IMR-90 (cell line): ENCODE results near the gene NDUFV2. TPM values are rescaled to one million over a fixed set of nuclear protein-coding genes. Genes with fewer than 3 reads are reported as not detected.

Experiments used
- ATAC-seq: fragments of 200-7000 bp; cut with Tn5 transposase; 2 replicates; pipeline ENCODE4 v1.9.1; 2020; ENCODE audit warnings: low read depth, mild to moderate bottlenecking, moderate library complexity
- BruUV-seq: library from RNA; stranded (reverse); fragments of 400-500 nt; replicated peaks from 2 replicates; lab custom pipeline; 2021; lab: Mats Ljungman, UMichigan
- CTCF ChIA-PET: fragments of 300-600 bp; formaldehyde crosslinking; extraction: SDS; loops from one replicate; lab custom pipeline; 2021; ENCODE audit warnings: antibody characterized with exemption; lab: Yijun Ruan, JAX
- POLR2A ChIA-PET: fragments of 300-600 bp; sonication (Branson Sonifier 250); formaldehyde crosslinking; loops from one replicate; lab custom pipeline; 2022; ENCODE audit warnings: antibody characterized with exemption; ENCODE audit not compliant: unreplicated experiment; lab: Charles Lee
- DNase-seq: peaks from one replicate; pipeline ENCODE4 v3.0.0; 2013
- H2AFZ ChIP-seq: replicated peaks from 2 replicates; pipeline ENCODE3; 2013; ENCODE audit warnings: low read length, mild to moderate bottlenecking; ENCODE audit not compliant: poor library complexity
- H2AK5ac ChIP-seq: 2 replicates; pipeline ENCODE4 v1.6.1; 2013; ENCODE audit warnings: low read depth, low read length, inconsistent platforms
- H2AK9ac ChIP-seq: replicated peaks from 2 replicates; pipeline ENCODE3; 2013; ENCODE audit warnings: mild to moderate bottlenecking, low read depth, low read length, moderate library complexity; ENCODE audit not compliant: poor library complexity
- H2BK120ac ChIP-seq: 2 replicates; pipeline ENCODE4 v1.6.1; 2013; ENCODE audit warnings: low read depth, low read length, inconsistent platforms
- H2BK15ac ChIP-seq: 3 replicates; pipeline ENCODE4 v1.6.1; 2013; ENCODE audit warnings: low read depth, low read length, inconsistent platforms
- H2BK20ac ChIP-seq: 2 replicates; pipeline ENCODE4 v1.6.1; 2013; ENCODE audit warnings: low read depth, mild to moderate bottlenecking, inconsistent platforms, low read length, moderate library complexity
- H2BK5ac ChIP-seq: 2 replicates; pipeline ENCODE4 v1.6.1; 2013; ENCODE audit warnings: mild to moderate bottlenecking, low read depth, low read length, inconsistent platforms; ENCODE audit not compliant: poor library complexity, severe bottlenecking
- H3K14ac ChIP-seq: replicated peaks from 2 replicates; pipeline ENCODE4 v1.6.1; 2013; ENCODE audit warnings: low read depth, low read length, inconsistent platforms
- H3K18ac ChIP-seq: 2 replicates; pipeline ENCODE4 v1.6.1; 2013; ENCODE audit warnings: low read depth, low read length, control low read depth
- H3K23ac ChIP-seq: 2 replicates; pipeline ENCODE4 v1.6.1; 2013; ENCODE audit warnings: low read depth, low read length, inconsistent platforms
- H3K27ac ChIP-seq: 2 replicates; pipeline ENCODE4 v1.5.1; 2013; ENCODE audit warnings: mild to moderate bottlenecking, control low read depth, low read length; ENCODE audit not compliant: insufficient read depth
- H3K27me3 ChIP-seq: 2 replicates; pipeline ENCODE4 v1.6.1; 2013; ENCODE audit warnings: low read length; ENCODE audit not compliant: control insufficient read depth, insufficient read depth
- H3K36me3 ChIP-seq: 2 replicates; pipeline ENCODE4 v1.6.1; 2013; ENCODE audit warnings: low read length, mixed read lengths; ENCODE audit not compliant: control insufficient read depth, insufficient read depth
- H3K4ac ChIP-seq: 2 replicates; pipeline ENCODE4 v1.6.1; 2013; ENCODE audit warnings: low read depth, low read length, inconsistent platforms
- H3K4me1 ChIP-seq: 2 replicates; pipeline ENCODE4 v1.6.1; 2013; ENCODE audit warnings: low read length, mixed read lengths; ENCODE audit not compliant: control insufficient read depth, insufficient read depth
- H3K4me2 ChIP-seq: 2 replicates; pipeline ENCODE4 v1.6.1; 2013; ENCODE audit warnings: low read depth, mild to moderate bottlenecking, control low read depth, low read length, moderate library complexity
- H3K4me3 ChIP-seq: 2 replicates; pipeline ENCODE4 v1.5.1; 2013; ENCODE audit warnings: low read depth, mild to moderate bottlenecking, control low read depth, low read length, moderate library complexity; ENCODE audit not compliant: insufficient read depth
- H3K56ac ChIP-seq: 2 replicates; pipeline ENCODE4 v1.6.1; 2013; ENCODE audit warnings: low read length, inconsistent platforms; ENCODE audit not compliant: insufficient read depth; ENCODE audit errors: extremely low read depth
- H3K79me1 ChIP-seq, 2 experiments: 2 replicates each; pipeline ENCODE4 v1.6.1; 2013; ENCODE audit warnings: low read length in 2 of 2, inconsistent platforms in 1 of 2, low read depth in 1 of 2
- H3K9ac ChIP-seq: 2 replicates; pipeline ENCODE4 v1.6.1; 2013; ENCODE audit warnings: low read depth, low read length, control low read depth
- H3K9me1 ChIP-seq: 2 replicates; pipeline ENCODE4 v1.6.1; 2013; ENCODE audit warnings: low read length, inconsistent platforms; ENCODE audit not compliant: insufficient read depth
- H3K9me3 ChIP-seq: 2 replicates; pipeline ENCODE4 v1.6.1; 2013; ENCODE audit warnings: low read length; ENCODE audit not compliant: control insufficient read depth, insufficient read depth
- H4K20me1 ChIP-seq: 2 replicates; pipeline ENCODE4 v1.6.1; 2013; ENCODE audit warnings: low read length, inconsistent platforms; ENCODE audit not compliant: insufficient read depth
- H4K5ac ChIP-seq: 2 replicates; pipeline ENCODE4 v1.6.1; 2013; ENCODE audit warnings: mild to moderate bottlenecking, low read depth, low read length, control low read depth
- H4K8ac ChIP-seq, 2 experiments: 2 replicates each; pipeline ENCODE4 v1.6.1; 2013; ENCODE audit warnings: low read depth in 2 of 2, low read length in 2 of 2, control low read depth in 1 of 2, inconsistent platforms in 1 of 2
- H4K91ac ChIP-seq: 2 replicates; pipeline ENCODE4 v1.6.1; 2013; ENCODE audit warnings: low read depth, low read length, inconsistent platforms; ENCODE audit not compliant: insufficient read depth
- BHLHE40 ChIP-seq: fragments of 150-350 bp; IDR thresholded peaks from 2 replicates; pipeline ENCODE4 v1.6.1; 2016; ENCODE audit warnings: mild to moderate bottlenecking, low read depth, low read length
- CTCF ChIP-seq: conservative IDR thresholded peaks from 2 replicates; pipeline ENCODE4 v1.5.1; 2012; ENCODE audit warnings: mild to moderate bottlenecking, low read depth, low read length, improper control_type of control experiment
- FOS ChIP-seq: fragments of 150-350 bp; IDR thresholded peaks from 2 replicates; pipeline ENCODE4 v1.6.1; 2016; ENCODE audit warnings: low read depth, low read length
- MAFK ChIP-seq: IDR thresholded peaks from 2 replicates; pipeline ENCODE4 v1.6.1; 2012; ENCODE audit warnings: low read depth, low read length, improper control_type of control experiment
- MAZ ChIP-seq: IDR thresholded peaks from 2 replicates; pipeline ENCODE4 v1.6.1; 2012; ENCODE audit warnings: low read depth, mild to moderate bottlenecking, low read length, improper control_type of control experiment, moderate library complexity, borderline replicate concordance
- NFE2L2 ChIP-seq: fragments of 150-350 bp; IDR thresholded peaks from 2 replicates; pipeline ENCODE4 v1.6.1; 2016; ENCODE audit warnings: low read depth, mild to moderate bottlenecking, low read length
- POLR2A ChIP-seq: IDR thresholded peaks from 2 replicates; pipeline ENCODE4 v1.6.1; 2012; ENCODE audit warnings: mild to moderate bottlenecking, low read depth, low read length
- RAD21 ChIP-seq: IDR thresholded peaks from 2 replicates; pipeline ENCODE4 v1.6.1; 2012; ENCODE audit warnings: low read length, improper control_type of control experiment
- RFX5 ChIP-seq: IDR thresholded peaks from 2 replicates; pipeline ENCODE4 v1.8.0; 2012; ENCODE audit warnings: low read depth, mild to moderate bottlenecking, low read length, moderate library complexity
- SMC3 ChIP-seq: fragments of 150-350 bp; IDR thresholded peaks from 2 replicates; pipeline ENCODE4 v1.6.1; 2016; ENCODE audit warnings: low read depth, mild to moderate bottlenecking, antibody characterized with exemption, low read length, moderate library complexity
- USF2 ChIP-seq: fragments of 150-350 bp; IDR thresholded peaks from 2 replicates; pipeline ENCODE4 v1.6.1; 2017; ENCODE audit warnings: mild to moderate bottlenecking, antibody characterized with exemption, low read length, low read depth
- WGBS, 2 experiments: methylation state at CpG; one replicate each; pipeline versions ENCODE4 v1.1.5 to v1.1.7; 2013; ENCODE audit warnings: missing lambda C conversion rate in 2 of 2; ENCODE audit not compliant: insufficient read length in 1 of 2; ENCODE audit errors: extremely low coverage in 2 of 2; 5-methylcytosine and 5-hydroxymethylcytosine counted together
- dilution Hi-C: fragments of 300-500 bp; cut with HindIII; formaldehyde crosslinking; loops from one replicate; pipeline ENCODE4 v1.14.3; 2018; ENCODE audit warnings: low sequenced_read_pairs; ENCODE audit not compliant: unreplicated experiment
- in situ Hi-C: fragments of 300-500 bp; cut with MboI; formaldehyde crosslinking; loops from 3 replicates; pipeline ENCODE4 v1.14.3; 2019; ENCODE audit warnings: low sequenced_read_pairs, inconsistent platforms, mixed read lengths
- intact Hi-C: fragments of 100-400 bp; cut with micrococcal nuclease; formaldehyde crosslinking; loops from 2 replicates; pipeline ENCODE4 v1.10.0; 2022
- polyA plus RNA-seq, 3 experiments: library from polyadenylated mRNA; depleted of rRNA; stranded (reverse); fragments of >200 nt; gene quantifications; 2 replicates each; pipeline ENCODE4 v1.2.3, GENCODE V29; 2012; ENCODE audit warnings: low replicate concordance in 1 of 3
- total RNA-seq: library from RNA; depleted of rRNA; stranded (reverse); fragments of >200 nt; gene quantifications from 2 replicates; pipeline ENCODE4 v1.2.3, GENCODE V29; 2012

NDUFV2 gene
- total and polyA plus RNA-seq, 2 of the 4 experiments (the other 2 are of a cell fraction) = 106 to 126 TPM

- BruUV-seq = no TSS peak
- no peak overlapping the region for H2BK15ac ChIP-seq
- H3K14ac ChIP-seq = no peak overlapping the region
- intact Hi-C loops = no loop called here
- H3K27me3 ChIP-seq = no peaks in the 10 kb centered on the region
- DNase-seq (no peak), ATAC-seq (no peak)
- TF ChIP-seq USF2 (no peak), RAD21 (no peak), MAFK (no peak), RFX5 (no peak), FOS (no peak), CTCF (no peak), MAZ (no peak), BHLHE40 (no peak), NFE2L2 (no peak), POLR2A (no peak), SMC3 (no peak)
- no peak overlapping the region for H2AK5ac ChIP-seq
- no CpG with 5 or more reads among the region's 2 CpGs for WGBS, 2 experiments
- dilution Hi-C loops = no loop called here
- H3K4me3 ChIP-seq = no peak overlapping the region
- H3K56ac ChIP-seq = no peak overlapping the region
- peaks cover 3% of the 10 kb centered on the region; the same call in 1 of the 2 replicates for H3K4me1 ChIP-seq
- no peak overlapping the region for H3K4me2 ChIP-seq
- ChIA-PET POLR2A (no interaction called here), CTCF (interaction anchor here (0.9 kb wide), 1 partner anchor 405 kb away, joined by 4 read pairs; no protein-coding TSS in a partner anchor)
- H2BK20ac ChIP-seq = no peak overlapping the region
- no peak overlapping the region for H3K23ac ChIP-seq
- H3K9me1 ChIP-seq = 0 out of 2 replicates have a peak, but pooled peaks cover 2% of the 10 kb centered on the region
- no peak overlapping the region for H3K9ac ChIP-seq
- no peak overlapping the region for H4K91ac ChIP-seq
- H2AK9ac ChIP-seq = no peak overlapping the region
- no peaks in the 10 kb centered on the region for H3K79me1 ChIP-seq
- H3K27ac ChIP-seq = no peak overlapping the region
- H3K4ac ChIP-seq = no peak overlapping the region
- H4K20me1 ChIP-seq = no peaks in the 10 kb centered on the region
- no peak overlapping the region for H2BK5ac ChIP-seq
- in situ Hi-C loops = no loop called here
- no peak overlapping the region for H2BK120ac ChIP-seq
- H4K8ac ChIP-seq = no peak overlapping the region
- H3K18ac ChIP-seq = no peak overlapping the region
- no peaks in the 10 kb centered on the region for H3K36me3 ChIP-seq
- no peaks in the 10 kb centered on the region for H3K9me3 ChIP-seq
- H4K5ac ChIP-seq = no peak overlapping the region
- no peak overlapping the region for H2AFZ ChIP-seq
These were observed 40.1 kb upstream of the NDUFV2 start for GRCh38 chr18:9062418-9062751.
